ENCODE measurements around the gene RASL11B. TPM values are rescaled to one million over a fixed set of nuclear protein-coding genes. Genes with fewer than 3 reads are reported as not detected.

The RASL11B gene
- polyA plus RNA-seq, 3 donors = 38.9 to 41.2 (median 39.6) TPM

- peak; percentile 46 for DNase-seq
Measured at GRCh38 chr4:52869196-52869595, 7.1 kb downstream of the RASL11B start.

- no peak for DNase-seq
Measured at GRCh38 chr4:52869656-52870055, 7.5 kb downstream of the RASL11B start.

GRCh38 chr4:52870225-52870624 lies 8.1 kb downstream of the RASL11B start:
- no peak for DNase-seq

GRCh38 chr4:52873191-52873590 lies 11.1 kb downstream of the RASL11B start:
- peak; percentile 40 for DNase-seq

GRCh38 chr4:52873861-52874343 lies 11.8 kb downstream of the RASL11B start:
- peak; percentile 54 for DNase-seq

GRCh38 chr4:52874948-52875347 lies 12.8 kb downstream of the RASL11B start:
- no peak for DNase-seq

- DNase-seq = no peak
Measured at GRCh38 chr4:52876069-52876468, 14.0 kb downstream of the RASL11B start.

- no peak for DNase-seq
Measured at GRCh38 chr4:52877036-52877435, 14.9 kb downstream of the RASL11B start.

- DNase-seq = no peak
Measured at GRCh38 chr4:52877694-52878093, 15.6 kb downstream of the RASL11B start.

- DNase-seq = no peak
Measured at GRCh38 chr4:52879471-52879870, 17.4 kb downstream of the RASL11B start.

- no peak for DNase-seq
Measured at GRCh38 chr4:52880994-52881393, 18.9 kb downstream of the RASL11B start.

GRCh38 chr4:52883183-52883621 lies 21.1 kb downstream of the RASL11B start:
- no peak for DNase-seq

GRCh38 chr4:52883707-52884669 lies 21.9 kb downstream of the RASL11B start:
- DNase-seq = no peak

- no peak for DNase-seq
Measured at GRCh38 chr4:52884994-52885393, 22.9 kb downstream of the RASL11B start.

- no peak for DNase-seq
Measured at GRCh38 chr4:52889354-52889753, 27.2 kb downstream of the RASL11B start.

GRCh38 chr4:52889778-52890520 lies 27.8 kb downstream of the RASL11B start:
- no peak for DNase-seq

- DNase-seq = no peak
Measured at GRCh38 chr4:52890521-52890791, 28.3 kb downstream of the RASL11B start.

- no peak for DNase-seq
Measured at GRCh38 chr4:52891743-52892142, 29.6 kb downstream of the RASL11B start.

GRCh38 chr4:52892880-52893279 lies 30.8 kb downstream of the RASL11B start:
- no peak for DNase-seq

GRCh38 chr4:52894443-52894842 lies 32.3 kb downstream of the RASL11B start:
- no peak for DNase-seq

GRCh38 chr4:52903273-52903672 lies 41.2 kb downstream of the RASL11B start:
- DNase-seq = no peak

GRCh38 chr4:52904421-52904820 lies 42.3 kb downstream of the RASL11B start:
- DNase-seq = no peak

- no peak for DNase-seq
Measured at GRCh38 chr4:52907510-52907909, 45.4 kb downstream of the RASL11B start.

All from renal pelvis (tissue), 4 donors.